Astrocyte (in vitro differentiated cells and primary cell): Measurements from ENCODE around the gene DLG1.

Source experiments
- CTCF ChIP-seq: IDR thresholded peaks from 2 replicates; pipeline ENCODE4 v1.5.1; 2011; ENCODE audit warnings: low read depth, mild to moderate bottlenecking, inconsistent platforms, low read length, moderate library complexity; ENCODE audit not compliant: insufficient read depth
- EZH2 ChIP-seq: IDR thresholded peaks from 2 replicates; pipeline ENCODE4 v1.6.1; 2012; ENCODE audit warnings: mild to moderate bottlenecking, low read length, inconsistent platforms; ENCODE audit not compliant: insufficient read depth

- TF ChIP-seq EZH2 (no peak), CTCF (no peak)
Measured at GRCh38 chr3:197003461-197004385, 294.7 kb downstream of the DLG1 start.
